Thoracic aorta (tissue), 2 donors: ENCODE results near the gene CFAP46. TPM values are rescaled to one million over a fixed set of nuclear protein-coding genes. Genes with fewer than 3 reads are reported as not detected.

ENCODE experiments used
- ATAC-seq: fragments of 150-250 bp; one replicate; pipeline ENCODE4 v1.8.0; 2017; ENCODE audit warnings: low read depth; ENCODE audit not compliant: insufficient number of reproducible peaks, low FRiP score
- DNase-seq: peaks from one replicate; pipeline ENCODE4 v3.0.0-alpha.2; 2020; ENCODE audit warnings: low spot score
- H3K27ac ChIP-seq, 2 donors: fragments of 200-600 bp; sonication (generic); 1 replicate in 1 of 2; 2 replicates in 1 of 2; pipeline ENCODE4 v1.5.1; 2016; ENCODE audit warnings: mild to moderate bottlenecking in 2 of 2, moderate library complexity in 2 of 2
- H3K27me3 ChIP-seq: fragments of 200-600 bp; sonication (generic); replicated peaks from 2 replicates; pipeline ENCODE4 v1.6.0; 2016; ENCODE audit warnings: mild to moderate bottlenecking; ENCODE audit not compliant: insufficient read depth
- H3K36me3 ChIP-seq: fragments of 200-600 bp; sonication (generic); one replicate; pipeline ENCODE4 v1.5.1; 2016
- H3K4me1 ChIP-seq, 2 donors: fragments of 200-600 bp; sonication (generic); 1 replicate in 1 of 2; 2 replicates in 1 of 2; pipeline versions ENCODE4 v1.5.1 to v1.6.0; 2016; ENCODE audit warnings: low read depth in 2 of 2, mild to moderate bottlenecking in 1 of 2; ENCODE audit not compliant: control insufficient read depth in 1 of 2
- H3K4me3 ChIP-seq: fragments of 200-600 bp; sonication (generic); 2 replicates; pipeline ENCODE4 v1.5.1; 2016; ENCODE audit warnings: mild to moderate bottlenecking
- H3K9me3 ChIP-seq: fragments of 200-600 bp; sonication (generic); 2 replicates; pipeline ENCODE4 v1.5.1; 2016
- CTCF ChIP-seq: fragments of 200-600 bp; sonication (generic); IDR thresholded peaks from one replicate; pipeline ENCODE4 v1.5.1; 2019; ENCODE audit warnings: antibody characterized with exemption
- total RNA-seq, 2 donors: library from RNA; depleted of rRNA; stranded (reverse); fragments of >200 nt; gene quantifications; one replicate each; pipeline versions ENCODE4 v1.1.0 to v1.2.3, GENCODE V29; 2016

Gene CFAP46
- total RNA-seq, 2 donors from 2014 or later, result not detected

GRCh38 chr10:132886211-132887099 lies 55.9 kb downstream of the CFAP46 start:
- Histone ChIP-seq H3K27ac (no peak overlapping the region), H3K9me3 (no peaks in the 10 kb centered on the region), H3K4me3 (no peak overlapping the region), H3K36me3 (no peaks in the 10 kb centered on the region), H3K27me3 (no peaks in the 10 kb centered on the region), H3K4me1 (no peaks in the 10 kb centered on the region)
- no peak for TF ChIP-seq CTCF
- DNase-seq, result no peak
- no peak for ATAC-seq

- ATAC-seq, result no peak
- H3K27me3 ChIP-seq, result no peaks in the 10 kb centered on the region
- no peak overlapping the region for H3K27ac ChIP-seq
Observed at GRCh38 chr10:132885451-132886210, 56.7 kb downstream of the CFAP46 start.

GRCh38 chr10:132884691-132885271 lies 57.6 kb downstream of the CFAP46 start:
- H3K27me3 ChIP-seq, result no peaks in the 10 kb centered on the region
- DNase-seq, result no peak
- no peaks in the 10 kb centered on the region for H3K9me3 ChIP-seq
- H3K36me3 ChIP-seq, result no peaks in the 10 kb centered on the region
- no peaks in the 10 kb centered on the region for H3K4me1 ChIP-seq
- no peak overlapping the region for H3K27ac ChIP-seq
- no peak for TF ChIP-seq CTCF
- H3K4me3 ChIP-seq, result no peak overlapping the region
- no peak for ATAC-seq

More at GRCh38 chr10:132885451-132886210, 56.7 kb downstream of the CFAP46 start:
- Histone ChIP-seq H3K4me1 (no peaks in the 10 kb centered on the region), H3K36me3 (no peaks in the 10 kb centered on the region), H3K9me3 (no peaks in the 10 kb centered on the region), H3K4me3 (no peak overlapping the region)
- no peak for DNase-seq
- TF ChIP-seq CTCF, result no peak

- DNase-seq (no peak), ATAC-seq (no peak)
- TF ChIP-seq CTCF, result no peak
- H3K4me3 ChIP-seq, result no peak overlapping the region
- H3K36me3 ChIP-seq, result no peaks in the 10 kb centered on the region
- H3K27me3 ChIP-seq, result no peaks in the 10 kb centered on the region
- H3K4me1 ChIP-seq, result no peaks in the 10 kb centered on the region
- no peak overlapping the region for H3K27ac ChIP-seq
- no peaks in the 10 kb centered on the region for H3K9me3 ChIP-seq
Observed at GRCh38 chr10:132884041-132884440, 58.3 kb downstream of the CFAP46 start.

GRCh38 chr10:132883391-132883881 lies 58.9 kb downstream of the CFAP46 start:
- Histone ChIP-seq H3K36me3 (no peaks in the 10 kb centered on the region), H3K4me1 (no peaks in the 10 kb centered on the region), H3K27me3 (no peaks in the 10 kb centered on the region), H3K9me3 (no peaks in the 10 kb centered on the region), H3K4me3 (no peak overlapping the region), H3K27ac (no peak overlapping the region)
- no peak for TF ChIP-seq CTCF
- no peak for ATAC-seq
- DNase-seq, result no peak
